ENCODE measurements around the gene MRPL19. TPM values are rescaled to one million over a fixed set of nuclear protein-coding genes. Genes with fewer than 3 reads are reported as not detected.
"Not testable (repeated sequence)": the region's sequence is repeated elsewhere in the genome, so short reads cannot be mapped to it uniquely, and the experiment has no call there.

Gene MRPL19
- total RNA-seq, 1 experiment from 2014 or later = 85.9 TPM

DNA sequence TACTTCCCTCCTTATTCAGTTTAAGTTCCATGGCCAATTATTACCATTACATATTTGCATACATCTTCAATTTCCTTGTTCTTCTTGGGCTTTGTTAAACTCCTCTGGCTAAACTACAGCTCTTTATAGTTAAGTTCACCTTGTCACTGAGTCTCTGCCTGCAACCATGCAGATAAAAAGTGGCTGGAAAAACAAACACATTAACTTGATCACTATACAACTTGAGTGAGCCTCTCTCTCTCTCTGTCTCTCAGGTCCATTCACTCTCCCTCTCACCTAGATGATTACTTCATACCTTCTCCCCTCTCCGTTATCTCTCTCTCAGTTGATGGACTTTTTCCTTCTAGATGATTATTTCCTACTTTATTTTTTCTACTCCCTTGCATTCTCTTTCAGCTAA, 33.8 kb downstream of the MRPL19 start:
- CTCF ChIA-PET = no interaction called here
- intact Hi-C loops (cut with micrococcal nuclease) = no loop called here

DNA sequence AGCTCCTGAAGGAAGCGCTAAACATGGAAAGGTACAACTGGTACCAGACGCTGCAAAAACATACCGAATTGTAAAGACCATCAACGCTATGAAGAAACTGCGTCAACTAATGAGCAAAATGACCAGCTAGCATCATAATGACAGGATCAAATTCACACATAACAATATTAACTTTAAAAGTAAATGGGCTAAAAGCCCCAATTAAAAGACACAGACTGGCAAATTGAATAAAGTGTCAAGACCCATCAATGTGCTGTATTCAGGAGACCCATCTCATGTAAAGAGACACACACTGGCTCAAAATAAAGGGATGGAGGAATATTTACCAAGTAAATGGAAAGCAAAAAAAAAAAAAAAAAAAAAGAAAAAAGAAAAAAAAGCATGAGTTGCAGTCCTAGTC, 36.8 kb downstream of the MRPL19 start:
- H3K27me3 ChIP-seq (ENCODE audit: low read length); H3K36me3 ChIP-seq (ENCODE audit: low read depth, low read length); H3K4me2 ChIP-seq (ENCODE audit: low read length); H3K4me3 ChIP-seq (ENCODE audit: low read length); H3K9me2 ChIP-seq (replicated peaks; ENCODE audit: low read length); H2AFZ ChIP-seq (ENCODE audit: low read length); ATAC-seq; H3K9ac ChIP-seq (ENCODE audit: low read length); H3K4me1 ChIP-seq (ENCODE audit: insufficient read depth, low read length); H3F3A ChIP-seq (ENCODE audit: low read length, unreplicated experiment); DNase-seq; H3K79me2 ChIP-seq (ENCODE audit: low read length); H3K9me3 ChIP-seq (ENCODE audit: low read length); H3K27ac ChIP-seq (ENCODE audit: low read length); H4K20me1 ChIP-seq (ENCODE audit: low read length); CTCF ChIA-PET; intact Hi-C loops (cut with micrococcal nuclease); BruUV-seq (replicated peaks); POLR2A ChIA-PET (ENCODE audit: unreplicated experiment): not testable (repeated sequence)

More for the DNA sequence above, 33.8 kb downstream of the MRPL19 start:
- DNase-seq = no peak
- no peak for TF ChIP-seq EZH2phosphoT487 (IDR thresholded peaks at IDR 0.05; ENCODE audit: borderline replicate concordance, low read length)
- TF ChIP-seq EZH2 (IDR thresholded peaks at IDR 0.05; ENCODE audit: low read length, unreplicated experiment) = no peak
- TF ChIP-seq, protein P1, sequence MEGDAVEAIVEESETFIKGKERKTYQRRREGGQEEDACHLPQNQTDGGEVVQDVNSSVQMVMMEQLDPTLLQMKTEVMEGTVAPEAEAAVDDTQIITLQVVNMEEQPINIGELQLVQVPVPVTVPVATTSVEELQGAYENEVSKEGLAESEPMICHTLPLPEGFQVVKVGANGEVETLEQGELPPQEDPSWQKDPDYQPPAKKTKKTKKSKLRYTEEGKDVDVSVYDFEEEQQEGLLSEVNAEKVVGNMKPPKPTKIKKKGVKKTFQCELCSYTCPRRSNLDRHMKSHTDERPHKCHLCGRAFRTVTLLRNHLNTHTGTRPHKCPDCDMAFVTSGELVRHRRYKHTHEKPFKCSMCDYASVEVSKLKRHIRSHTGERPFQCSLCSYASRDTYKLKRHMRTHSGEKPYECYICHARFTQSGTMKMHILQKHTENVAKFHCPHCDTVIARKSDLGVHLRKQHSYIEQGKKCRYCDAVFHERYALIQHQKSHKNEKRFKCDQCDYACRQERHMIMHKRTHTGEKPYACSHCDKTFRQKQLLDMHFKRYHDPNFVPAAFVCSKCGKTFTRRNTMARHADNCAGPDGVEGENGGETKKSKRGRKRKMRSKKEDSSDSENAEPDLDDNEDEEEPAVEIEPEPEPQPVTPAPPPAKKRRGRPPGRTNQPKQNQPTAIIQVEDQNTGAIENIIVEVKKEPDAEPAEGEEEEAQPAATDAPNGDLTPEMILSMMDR (conservative IDR thresholded peaks at IDR 0.05; ENCODE audit: low read depth, low read length) = no peak
- no peak overlapping the region for H3K4me2 ChIP-seq (ENCODE audit: low read length)
- H3K4me3 ChIP-seq (ENCODE audit: low read length) = no peak overlapping the region
- H3K9me2 ChIP-seq (replicated peaks; ENCODE audit: low read length) = no peaks in the 10 kb centered on the region
- no peak for ATAC-seq
- POLR2A ChIA-PET (ENCODE audit: unreplicated experiment) = no interaction called here
- H3K79me2 ChIP-seq (ENCODE audit: low read length) = no peaks in the 10 kb centered on the region
- no peaks in the 10 kb centered on the region; the same call in 1 of the 2 replicates for H3K36me3 ChIP-seq (ENCODE audit: low read depth, low read length)
- no peaks in the 10 kb centered on the region for H3F3A ChIP-seq (ENCODE audit: low read length, unreplicated experiment)
- H3K4me1 ChIP-seq (ENCODE audit: insufficient read depth, low read length) = no peaks in the 10 kb centered on the region
- H2AFZ ChIP-seq (ENCODE audit: low read length) = no peak overlapping the region
- no TSS peak for BruUV-seq (replicated peaks)
- no peak overlapping the region for H3K9ac ChIP-seq (ENCODE audit: low read length)
- H3K9me3 ChIP-seq (ENCODE audit: low read length) = no peaks in the 10 kb centered on the region
- H3K27ac ChIP-seq (ENCODE audit: low read length) = no peak overlapping the region
- no peaks in the 10 kb centered on the region for H3K27me3 ChIP-seq (ENCODE audit: low read length)
- no peaks in the 10 kb centered on the region for H4K20me1 ChIP-seq (ENCODE audit: low read length)

DNA sequence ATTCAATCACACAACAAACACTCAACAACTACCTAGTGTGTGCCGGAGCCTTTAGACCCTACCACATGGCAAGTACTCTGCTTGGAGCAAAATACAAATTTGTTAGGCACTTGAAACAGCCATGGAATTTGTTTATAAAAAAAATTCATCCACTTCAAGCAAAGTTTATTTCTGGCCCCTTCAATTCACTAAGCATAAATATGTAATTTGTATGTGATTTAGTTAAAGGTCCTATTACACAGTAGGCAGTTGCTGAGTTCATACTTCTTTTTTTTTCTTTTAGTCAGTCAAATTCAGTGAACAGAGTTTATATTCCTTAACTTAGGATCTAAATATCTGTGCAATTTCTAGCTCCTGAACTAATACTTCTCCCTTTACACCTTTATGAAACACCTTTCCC, 41.6 kb downstream of the MRPL19 start:
- no peaks in the 10 kb centered on the region for H3F3A ChIP-seq (ENCODE audit: low read length, unreplicated experiment)
- no peaks in the 10 kb centered on the region for H3K9me3 ChIP-seq (ENCODE audit: low read length)
- no peak for TF ChIP-seq EZH2 (IDR thresholded peaks at IDR 0.05; ENCODE audit: low read length, unreplicated experiment)
- TF ChIP-seq EZH2phosphoT487 (IDR thresholded peaks at IDR 0.05; ENCODE audit: borderline replicate concordance, low read length) = no peak
- POLR2A ChIA-PET (ENCODE audit: unreplicated experiment) = no interaction called here
- no peak overlapping the region for H3K27ac ChIP-seq (ENCODE audit: low read length)
- peaks cover 17% of the 10 kb centered on the region; the same call in 1 of the 2 replicates for H3K36me3 ChIP-seq (ENCODE audit: low read depth, low read length)
- no peaks in the 10 kb centered on the region for H4K20me1 ChIP-seq (ENCODE audit: low read length)
- no peak overlapping the region for H3K9ac ChIP-seq (ENCODE audit: low read length)
- no peaks in the 10 kb centered on the region for H3K9me2 ChIP-seq (replicated peaks; ENCODE audit: low read length)
- DNase-seq (no peak), ATAC-seq (no peak)
- intact Hi-C loops (cut with micrococcal nuclease) = no loop called here
- H3K79me2 ChIP-seq (ENCODE audit: low read length) = no peaks in the 10 kb centered on the region
- no peak overlapping the region for H2AFZ ChIP-seq (ENCODE audit: low read length)
- H3K4me1 ChIP-seq (ENCODE audit: insufficient read depth, low read length) = no peaks in the 10 kb centered on the region
- BruUV-seq (replicated peaks) = no TSS peak
- CTCF ChIA-PET = no interaction called here
- H3K4me3 ChIP-seq (ENCODE audit: low read length) = no peak overlapping the region
- no peak overlapping the region for H3K4me2 ChIP-seq (ENCODE audit: low read length)
- no peaks in the 10 kb centered on the region for H3K27me3 ChIP-seq (ENCODE audit: low read length)

DNA sequence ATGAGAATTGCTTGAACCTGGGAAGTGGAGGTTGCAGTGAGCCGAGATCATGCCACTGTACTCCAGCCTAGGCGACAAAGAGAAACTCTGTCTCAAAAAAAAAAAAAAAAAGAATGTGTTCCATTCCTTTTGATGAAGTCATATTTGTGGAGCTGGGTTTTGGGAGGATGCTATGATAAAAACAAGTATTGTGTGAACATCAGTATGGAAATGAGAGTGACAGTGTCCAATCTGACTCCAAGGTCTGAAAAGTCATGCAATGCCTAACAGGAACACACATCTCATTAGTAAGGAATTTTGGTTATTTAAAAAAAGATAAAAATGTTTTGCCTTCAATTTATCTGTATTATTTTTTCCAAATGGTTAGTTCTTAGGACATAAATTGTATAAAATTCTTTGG, 52.3 kb downstream of the MRPL19 start:
- no peak overlapping the region for H2AFZ ChIP-seq (ENCODE audit: low read length)
- no peaks in the 10 kb centered on the region for H3K79me2 ChIP-seq (ENCODE audit: low read length)
- H3K27ac ChIP-seq (ENCODE audit: low read length) = no peak overlapping the region
- H3K4me2 ChIP-seq (ENCODE audit: low read length) = no peak overlapping the region
- H3F3A ChIP-seq (ENCODE audit: low read length, unreplicated experiment) = no peaks in the 10 kb centered on the region
- ChIA-PET CTCF (no interaction called here), POLR2A (ENCODE audit: unreplicated experiment) (no interaction called here)
- H3K4me3 ChIP-seq (ENCODE audit: low read length) = no peak overlapping the region
- no peaks in the 10 kb centered on the region for H3K9me2 ChIP-seq (replicated peaks; ENCODE audit: low read length)
- H3K36me3 ChIP-seq (ENCODE audit: low read depth, low read length) = peaks cover 22% of the 10 kb centered on the region
- ATAC-seq (no peak), DNase-seq (no peak)
- no peaks in the 10 kb centered on the region for H3K27me3 ChIP-seq (ENCODE audit: low read length)
- H3K4me1 ChIP-seq (ENCODE audit: insufficient read depth, low read length) = no peaks in the 10 kb centered on the region
- intact Hi-C loops (cut with micrococcal nuclease) = no loop called here
- H3K9me3 ChIP-seq (ENCODE audit: low read length) = no peaks in the 10 kb centered on the region
- no peak overlapping the region for H3K9ac ChIP-seq (ENCODE audit: low read length)
- no peaks in the 10 kb centered on the region for H4K20me1 ChIP-seq (ENCODE audit: low read length)
- BruUV-seq (replicated peaks) = no TSS peak
- TF ChIP-seq EZH2phosphoT487 (IDR thresholded peaks at IDR 0.05; ENCODE audit: borderline replicate concordance, low read length) (no peak), EZH2 (IDR thresholded peaks at IDR 0.05; ENCODE audit: low read length, unreplicated experiment) (no peak)
- TF ChIP-seq, protein P1 (conservative IDR thresholded peaks at IDR 0.05; ENCODE audit: low read depth, low read length) = no peak
